GM12878 (cell line): ENCODE measurements around the gene FER1L5.

Experiments
- EZH2 ChIP-seq: IDR thresholded peaks from 2 replicates; pipeline ENCODE4 v1.6.1; 2012; ENCODE audit warnings: low read depth, mild to moderate bottlenecking, control low read depth, inconsistent platforms, low read length, borderline replicate concordance; ENCODE audit not compliant: control insufficient read depth
- FOS ChIP-seq: IDR thresholded peaks from 3 replicates; pipeline ENCODE4 v1.6.1; 2011; ENCODE audit warnings: borderline replicate concordance; ENCODE audit not compliant: insufficient read length; ENCODE audit errors: extremely low read depth
- TF ChIP-seq, protein P1 (sequence below), 3 experiments: IDR thresholded peaks in 2 of 3; conservative IDR thresholded peaks in 1 of 3; 2 replicates each; pipeline ENCODE4 v1.5.1; 2011; ENCODE audit warnings: low read depth in 3 of 3, low read length in 3 of 3, mild to moderate bottlenecking in 3 of 3, control low read depth in 2 of 3, moderate library complexity in 2 of 3, inconsistent platforms in 1 of 3, mixed read lengths in 1 of 3; ENCODE audit not compliant: control insufficient read depth in 2 of 3, insufficient read depth in 1 of 3; ENCODE audit errors: extremely low read depth in 1 of 3

DNA sequence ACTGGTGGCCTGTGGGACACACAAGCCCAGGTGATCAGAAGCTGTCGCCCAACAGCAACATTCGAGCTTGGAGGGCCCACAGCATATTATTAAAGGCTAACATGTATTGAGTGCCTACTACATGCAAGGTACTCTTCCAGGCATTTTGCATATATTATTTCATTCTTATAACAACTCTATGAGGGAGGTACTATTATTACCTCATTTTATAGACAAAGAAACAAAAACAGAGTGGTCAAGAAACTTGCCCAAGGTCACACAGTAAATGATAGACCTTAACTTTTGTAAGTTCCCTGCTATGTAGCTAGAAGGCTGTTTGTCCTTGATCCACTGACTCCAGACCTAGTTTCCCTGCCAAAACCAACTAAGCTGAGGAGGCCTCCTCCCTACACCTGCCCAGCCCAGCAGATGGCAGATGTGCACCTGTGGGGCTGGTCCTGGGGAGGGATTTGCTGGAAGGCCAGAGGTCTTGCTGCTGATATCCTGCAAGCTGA is 40.2 kb upstream of the FER1L5 start:
- TF ChIP-seq FOS = no peak
- TF ChIP-seq, protein P1, sequence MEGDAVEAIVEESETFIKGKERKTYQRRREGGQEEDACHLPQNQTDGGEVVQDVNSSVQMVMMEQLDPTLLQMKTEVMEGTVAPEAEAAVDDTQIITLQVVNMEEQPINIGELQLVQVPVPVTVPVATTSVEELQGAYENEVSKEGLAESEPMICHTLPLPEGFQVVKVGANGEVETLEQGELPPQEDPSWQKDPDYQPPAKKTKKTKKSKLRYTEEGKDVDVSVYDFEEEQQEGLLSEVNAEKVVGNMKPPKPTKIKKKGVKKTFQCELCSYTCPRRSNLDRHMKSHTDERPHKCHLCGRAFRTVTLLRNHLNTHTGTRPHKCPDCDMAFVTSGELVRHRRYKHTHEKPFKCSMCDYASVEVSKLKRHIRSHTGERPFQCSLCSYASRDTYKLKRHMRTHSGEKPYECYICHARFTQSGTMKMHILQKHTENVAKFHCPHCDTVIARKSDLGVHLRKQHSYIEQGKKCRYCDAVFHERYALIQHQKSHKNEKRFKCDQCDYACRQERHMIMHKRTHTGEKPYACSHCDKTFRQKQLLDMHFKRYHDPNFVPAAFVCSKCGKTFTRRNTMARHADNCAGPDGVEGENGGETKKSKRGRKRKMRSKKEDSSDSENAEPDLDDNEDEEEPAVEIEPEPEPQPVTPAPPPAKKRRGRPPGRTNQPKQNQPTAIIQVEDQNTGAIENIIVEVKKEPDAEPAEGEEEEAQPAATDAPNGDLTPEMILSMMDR (IDR thresholded peaks at IDR 0.05 in 2 of 3, conservative IDR thresholded peaks at IDR 0.05 in 1 of 3; ENCODE audit: control insufficient read depth in 2 of 3, extremely low read depth in 1 of 3, insufficient read depth in 1 of 3, low read depth in 3 of 3, low read length in 3 of 3) = peak; percentile 12 to 27 (median 27); a peak in 3 of 6 replicates
- no peak for TF ChIP-seq EZH2
